Measurements from ENCODE around the gene KDM8. TPM values are rescaled to one million over a fixed set of nuclear protein-coding genes. Genes with fewer than 3 reads are reported as not detected.

KDM8 gene
- total RNA-seq, 1 experiment from 2014 or later = 5.0 TPM

- no peaks in the 10 kb centered on the region for H3K27me3 ChIP-seq (ENCODE audit: low read length)
- no peaks in the 10 kb centered on the region for H3K79me2 ChIP-seq (ENCODE audit: low read length)
- TF ChIP-seq CTCF (conservative IDR thresholded peaks at IDR 0.05; ENCODE audit: low read depth, low read length) = no peak
- TF ChIP-seq EZH2phosphoT487 (IDR thresholded peaks at IDR 0.05; ENCODE audit: borderline replicate concordance, low read length) = no peak
- TF ChIP-seq EZH2 (IDR thresholded peaks at IDR 0.05; ENCODE audit: low read length, unreplicated experiment) = no peak
- intact Hi-C loops (cut with micrococcal nuclease) = loop anchor here (5.0 kb wide), 2 partner anchors 46 to 211 kb away; partner anchors contain the start of gene KDM8
- no peaks in the 10 kb centered on the region for H3K9me3 ChIP-seq (ENCODE audit: low read length)
- H3K27ac ChIP-seq (ENCODE audit: low read length) = no peak overlapping the region
- H3K9me2 ChIP-seq (replicated peaks; ENCODE audit: low read length) = no peaks in the 10 kb centered on the region
- H3F3A ChIP-seq (ENCODE audit: low read length, unreplicated experiment) = no peaks in the 10 kb centered on the region
- ATAC-seq (no peak), DNase-seq (no peak)
- POLR2A ChIA-PET (ENCODE audit: unreplicated experiment) = no interaction called here
- no peak overlapping the region for H3K4me3 ChIP-seq (ENCODE audit: low read length)
- H3K9ac ChIP-seq (ENCODE audit: low read length) = no peak overlapping the region
- no peaks in the 10 kb centered on the region for H3K36me3 ChIP-seq (ENCODE audit: low read depth, low read length)
- no TSS peak for BruUV-seq (replicated peaks)
- no peaks in the 10 kb centered on the region for H3K4me1 ChIP-seq (ENCODE audit: insufficient read depth, low read length)
- CTCF ChIA-PET = no interaction called here
- H2AFZ ChIP-seq (ENCODE audit: low read length) = no peak overlapping the region
- no peak overlapping the region for H3K4me2 ChIP-seq (ENCODE audit: low read length)
- no peaks in the 10 kb centered on the region for H4K20me1 ChIP-seq (ENCODE audit: low read length)
Measured at GRCh38 chr16:27156579-27156978, 46.7 kb upstream of the KDM8 start.

- no peak overlapping the region for H2AFZ ChIP-seq (ENCODE audit: low read length)
- no TSS peak for BruUV-seq (replicated peaks)
- H3K9ac ChIP-seq (ENCODE audit: low read length) = no peak overlapping the region
- ChIA-PET POLR2A (ENCODE audit: unreplicated experiment) (interaction anchor here (0.7 kb wide), 1 partner anchor 14 kb away, joined by 7 read pairs; no protein-coding TSS in a partner anchor), CTCF (no interaction called here)
- H3K27me3 ChIP-seq (ENCODE audit: low read length) = no peaks in the 10 kb centered on the region
- no peaks in the 10 kb centered on the region for H3F3A ChIP-seq (ENCODE audit: low read length, unreplicated experiment)
- ATAC-seq (no peak), DNase-seq (no peak)
- TF ChIP-seq EZH2phosphoT487 (IDR thresholded peaks at IDR 0.05; ENCODE audit: borderline replicate concordance, low read length) = no peak
- TF ChIP-seq CTCF (conservative IDR thresholded peaks at IDR 0.05; ENCODE audit: low read depth, low read length) = no peak
- no peak for TF ChIP-seq EZH2 (IDR thresholded peaks at IDR 0.05; ENCODE audit: low read length, unreplicated experiment)
- intact Hi-C loops (cut with micrococcal nuclease) = no loop called here
- no peaks in the 10 kb centered on the region for H3K9me2 ChIP-seq (replicated peaks; ENCODE audit: low read length)
- H3K4me2 ChIP-seq (ENCODE audit: low read length) = no peak overlapping the region
- H3K27ac ChIP-seq (ENCODE audit: low read length) = no peak overlapping the region
- no peak overlapping the region for H3K4me3 ChIP-seq (ENCODE audit: low read length)
- H3K4me1 ChIP-seq (ENCODE audit: insufficient read depth, low read length) = no peaks in the 10 kb centered on the region
- no peaks in the 10 kb centered on the region for H3K36me3 ChIP-seq (ENCODE audit: low read depth, low read length)
- H3K79me2 ChIP-seq (ENCODE audit: low read length) = no peaks in the 10 kb centered on the region
- H3K9me3 ChIP-seq (ENCODE audit: low read length) = no peaks in the 10 kb centered on the region
- H4K20me1 ChIP-seq (ENCODE audit: low read length) = no peaks in the 10 kb centered on the region
Measured at GRCh38 chr16:27161398-27161797, 41.9 kb upstream of the KDM8 start.

GRCh38 chr16:27164352-27164751 lies 39.0 kb upstream of the KDM8 start:
- H2AFZ ChIP-seq (ENCODE audit: low read length) = no peak overlapping the region
- CTCF ChIA-PET = no interaction called here
- H3F3A ChIP-seq (ENCODE audit: low read length, unreplicated experiment) = no peaks in the 10 kb centered on the region
- no peak overlapping the region for H3K9ac ChIP-seq (ENCODE audit: low read length)
- H3K36me3 ChIP-seq (ENCODE audit: low read depth, low read length) = no peaks in the 10 kb centered on the region
- H3K9me3 ChIP-seq (ENCODE audit: low read length) = no peaks in the 10 kb centered on the region
- H4K20me1 ChIP-seq (ENCODE audit: low read length) = no peaks in the 10 kb centered on the region
- H3K4me2 ChIP-seq (ENCODE audit: low read length) = no peak overlapping the region
- no peaks in the 10 kb centered on the region for H3K9me2 ChIP-seq (replicated peaks; ENCODE audit: low read length)
- no peak overlapping the region for H3K4me3 ChIP-seq (ENCODE audit: low read length)
- TF ChIP-seq CTCF (conservative IDR thresholded peaks at IDR 0.05; ENCODE audit: low read depth, low read length) (no peak), EZH2 (IDR thresholded peaks at IDR 0.05; ENCODE audit: low read length, unreplicated experiment) (no peak), EZH2phosphoT487 (IDR thresholded peaks at IDR 0.05; ENCODE audit: borderline replicate concordance, low read length) (no peak)
- BruUV-seq (replicated peaks) = no TSS peak
- no peak overlapping the region for H3K27ac ChIP-seq (ENCODE audit: low read length)
- no peaks in the 10 kb centered on the region for H3K4me1 ChIP-seq (ENCODE audit: insufficient read depth, low read length)
- POLR2A ChIA-PET (ENCODE audit: unreplicated experiment) = no interaction called here
- H3K79me2 ChIP-seq (ENCODE audit: low read length) = no peaks in the 10 kb centered on the region
- no peak for ATAC-seq
- intact Hi-C loops (cut with micrococcal nuclease) = no loop called here
- DNase-seq = no peak
- H3K27me3 ChIP-seq (ENCODE audit: low read length) = no peaks in the 10 kb centered on the region
